Ascending aorta (tissue), 2 donors: Measurements from ENCODE around the gene ZP4. TPM values are rescaled to one million over a fixed set of nuclear protein-coding genes. Genes with fewer than 3 reads are reported as not detected.

Source experiments
- DNase-seq, 2 donors: peaks; one replicate each; pipeline ENCODE4 v3.0.0-alpha.2; 2019; ENCODE audit warnings: low spot score in 2 of 2
- H3K27ac ChIP-seq, 2 donors: fragments of 200-600 bp; sonication (generic); one replicate each; pipeline ENCODE4 v1.5.1; 2016 to 2017; ENCODE audit warnings: mild to moderate bottlenecking in 1 of 2
- H3K27me3 ChIP-seq: fragments of 200-600 bp; sonication (generic); one replicate; pipeline ENCODE4 v1.5.1; 2017
- H3K36me3 ChIP-seq, 2 donors: fragments of 200-600 bp; sonication (generic); one replicate each; pipeline ENCODE4 v1.5.1; 2016
- H3K4me1 ChIP-seq, 2 donors: fragments of 200-600 bp; sonication (generic); one replicate each; pipeline ENCODE4 v1.5.1; 2016 to 2017; ENCODE audit warnings: mild to moderate bottlenecking in 1 of 2
- H3K4me3 ChIP-seq, 2 donors: fragments of 200-600 bp; sonication (generic); one replicate each; pipeline ENCODE4 v1.5.1; 2016 to 2017; ENCODE audit warnings: mild to moderate bottlenecking in 1 of 2
- H3K9me3 ChIP-seq, 2 donors: fragments of 200-600 bp; sonication (generic); one replicate each; pipeline ENCODE4 v1.5.1; 2016
- CTCF ChIP-seq, 3 experiments: fragments of 200-600 bp in 2 of 3; fragments of 450-650 bp in 1 of 3; sonication (generic) in 2 of 3; IDR thresholded peaks; one replicate each; pipeline ENCODE4 v1.5.1; 2016 to 2019; ENCODE audit warnings: antibody characterized with exemption in 3 of 3, mild to moderate bottlenecking in 1 of 3, moderate library complexity in 1 of 3
- intact Hi-C: fragments of 100-400 bp; cut with DNase I; formaldehyde crosslinking; loops from one replicate; pipeline ENCODE4 v1.15.1; 2023
- total RNA-seq: library from RNA; depleted of rRNA; stranded (reverse); fragments of >200 nt; gene quantifications from one replicate; pipeline ENCODE4 v1.1.0, GENCODE V29; 2016

The ZP4 gene
- total RNA-seq, 1 donor from 2014 or later = not detected

- H3K27me3 ChIP-seq = no peaks in the 10 kb centered on the region
- no peak overlapping the region for H3K27ac ChIP-seq
- no peak overlapping the region for H3K4me3 ChIP-seq
- H3K4me1 ChIP-seq = no peaks in the 10 kb centered on the region
- no peak for TF ChIP-seq CTCF (IDR thresholded peaks at IDR 0.05)
- intact Hi-C loops = no loop called here
- DNase-seq = no peak
- no peaks in the 10 kb centered on the region for H3K36me3 ChIP-seq
- H3K9me3 ChIP-seq = no peaks in the 10 kb centered on the region
These were observed 23.3 kb downstream of the ZP4 start for GRCh38 chr1:237867380-237867888.

GRCh38 chr1:237864338-237865244 lies 26.1 kb downstream of the ZP4 start:
- no peak overlapping the region for H3K27ac ChIP-seq
- H3K9me3 ChIP-seq = no peaks in the 10 kb centered on the region
- TF ChIP-seq CTCF (IDR thresholded peaks at IDR 0.05) = peak; percentile 46 to 81 (median 53)
- H3K27me3 ChIP-seq = no peaks in the 10 kb centered on the region
- intact Hi-C loops = no loop called here
- no peaks in the 10 kb centered on the region for H3K4me1 ChIP-seq
- H3K36me3 ChIP-seq = no peaks in the 10 kb centered on the region
- peak; percentile 16 to 69 for DNase-seq
- peak overlapping the region in 1 of 2 donors; percentile 20 for H3K4me3 ChIP-seq

GRCh38 chr1:237863234-237863633 lies 27.5 kb downstream of the ZP4 start:
- Histone ChIP-seq H3K9me3 (no peaks in the 10 kb centered on the region), H3K4me3 (no peak overlapping the region), H3K36me3 (no peaks in the 10 kb centered on the region), H3K27ac (no peak overlapping the region), H3K4me1 (no peaks in the 10 kb centered on the region), H3K27me3 (no peaks in the 10 kb centered on the region)
- DNase-seq = no peak
- intact Hi-C loops = no loop called here
- TF ChIP-seq CTCF (IDR thresholded peaks at IDR 0.05) = no peak

GRCh38 chr1:237861944-237862343 lies 28.8 kb downstream of the ZP4 start:
- Histone ChIP-seq H3K27ac (no peak overlapping the region), H3K27me3 (no peaks in the 10 kb centered on the region), H3K4me1 (no peaks in the 10 kb centered on the region), H3K9me3 (no peaks in the 10 kb centered on the region), H3K36me3 (no peaks in the 10 kb centered on the region), H3K4me3 (no peak overlapping the region)
- DNase-seq = no peak
- no peak for TF ChIP-seq CTCF (IDR thresholded peaks at IDR 0.05)
- intact Hi-C loops = no loop called here

- DNase-seq = no peak
- Histone ChIP-seq H3K9me3 (no peaks in the 10 kb centered on the region), H3K27me3 (no peaks in the 10 kb centered on the region), H3K4me1 (no peaks in the 10 kb centered on the region), H3K27ac (no peak overlapping the region), H3K36me3 (no peaks in the 10 kb centered on the region), H3K4me3 (no peak overlapping the region)
- no peak for TF ChIP-seq CTCF (IDR thresholded peaks at IDR 0.05)
- intact Hi-C loops = no loop called here
These were observed 31.7 kb downstream of the ZP4 start for GRCh38 chr1:237858992-237859391.
